Esophagus squamous epithelium (tissue), 5 donors: ENCODE data around the gene ADISSP. TPM values are rescaled to one million over a fixed set of nuclear protein-coding genes. Genes with fewer than 3 reads are reported as not detected.

Source experiments
- DNase-seq: peaks from one replicate; lab custom pipeline; 2025; lab: John Stamatoyannopoulos, UW
- H3K27ac ChIP-seq, 4 donors: fragments of 200-600 bp; sonication (generic); one replicate each; pipeline ENCODE4 v1.5.1; 2016 to 2019; ENCODE audit warnings: mild to moderate bottlenecking in 1 of 4
- H3K27me3 ChIP-seq, 4 donors: fragments of 200-600 bp; sonication (generic); 1 replicate in 3 of 4; 2 replicates in 1 of 4; pipeline versions ENCODE4 v1.5.1 to v1.6.0; 2017 to 2021; ENCODE audit warnings: antibody characterized with exemption in 1 of 4
- H3K36me3 ChIP-seq, 3 donors: fragments of 200-600 bp; sonication (generic); one replicate each; pipeline ENCODE4 v1.5.1; 2016 to 2019
- H3K4me1 ChIP-seq, 3 donors: fragments of 200-600 bp; sonication (generic); one replicate each; pipeline ENCODE4 v1.5.1; 2017 to 2019
- H3K4me3 ChIP-seq, 4 donors: fragments of 200-600 bp; sonication (generic); 1 replicate in 3 of 4; 2 replicates in 1 of 4; pipeline ENCODE4 v1.5.1; 2016 to 2019; ENCODE audit warnings: mild to moderate bottlenecking in 2 of 4, moderate library complexity in 1 of 4
- H3K9me3 ChIP-seq, 3 donors: fragments of 200-600 bp; sonication (generic); one replicate each; pipeline ENCODE4 v1.5.1; 2016 to 2019
- CTCF ChIP-seq, 6 experiments: fragments of 450-650 bp in 4 of 6; fragments of 200-600 bp in 2 of 6; sonication (generic) in 2 of 6; IDR thresholded peaks; one replicate each; pipeline ENCODE4 v1.5.1; 2016 to 2019; ENCODE audit warnings: antibody characterized with exemption in 6 of 6, mild to moderate bottlenecking in 4 of 6, moderate library complexity in 4 of 6
- POLR2A ChIP-seq, 4 donors: fragments of 450-650 bp; IDR thresholded peaks; one replicate each; pipeline ENCODE4 v1.6.1; 2017; ENCODE audit warnings: antibody characterized with exemption in 4 of 4, mild to moderate bottlenecking in 4 of 4, moderate library complexity in 3 of 4
- WGBS, 2 donors: methylation state at CpG; one replicate each; pipeline ENCODE4 v1.1.5; 2018; 5-methylcytosine and 5-hydroxymethylcytosine counted together
- intact Hi-C: fragments of 100-400 bp; cut with DNase I; formaldehyde crosslinking; loops from one replicate; pipeline ENCODE4 v1.15.0; 2022
- total RNA-seq, 4 donors: library from RNA; depleted of rRNA; stranded (reverse); fragments of >200 nt; gene quantifications; one replicate each; pipeline ENCODE4 v1.1.0, GENCODE V29; 2016
- donor health status: DM: yes; HTN: yes; CAD: no.

ADISSP gene
- total RNA-seq, 4 donors from 2014 or later: 13.5 to 24.7 (median 19.8) TPM

GRCh38 chr20:3735768-3736167 is 31.8 kb downstream of the ADISSP start:
- intact Hi-C loops: no loop called here
- no peaks in the 10 kb centered on the region for H3K36me3 ChIP-seq
- H3K27ac ChIP-seq: no peak overlapping the region
- H3K9me3 ChIP-seq: no peaks in the 10 kb centered on the region
- DNase-seq: no peak
- no peak overlapping the region for H3K4me3 ChIP-seq
- H3K4me1 ChIP-seq: peaks cover 3 to 63% (median 10%) of the 10 kb centered on the region in 3 donors
- TF ChIP-seq CTCF (IDR thresholded peaks at IDR 0.05): no peak
- no peak for TF ChIP-seq POLR2A (IDR thresholded peaks at IDR 0.05)
- WGBS, 2 donors: 65 to 82% methylated on average over 3 to 4 of the region's 4 CpGs
- H3K27me3 ChIP-seq: peaks cover 0 to 32% (median 2%) of the 10 kb centered on the region in 4 donors

- H3K4me1 ChIP-seq: peaks cover 3 to 53% (median 10%) of the 10 kb centered on the region in 3 donors
- H3K9me3 ChIP-seq: no peaks in the 10 kb centered on the region
- 55 to 63% methylated on average over 11 to 12 of the region's 12 CpGs for WGBS, 2 donors
- H3K36me3 ChIP-seq: no peaks in the 10 kb centered on the region
- intact Hi-C loops: no loop called here
- peak overlapping the region in 2 of 4 donors; percentile 49 to 64 for H3K4me3 ChIP-seq
- TF ChIP-seq POLR2A (IDR thresholded peaks at IDR 0.05) (no peak), CTCF (IDR thresholded peaks at IDR 0.05) (no peak)
- no peak for DNase-seq
- H3K27me3 ChIP-seq: peaks cover 0 to 43% (median 2%) of the 10 kb centered on the region in 4 donors
- peak overlapping the region in 3 of 4 donors; percentile 65 to 83 (median 70) for H3K27ac ChIP-seq
Observed at GRCh38 chr20:3734111-3734843, 33.3 kb downstream of the ADISSP start.

GRCh38 chr20:3733119-3733995 is 34.2 kb downstream of the ADISSP start:
- Histone ChIP-seq H3K4me1 (peaks cover 4 to 54% (median 10%) of the 10 kb centered on the region in 3 donors), H3K27ac (peak overlapping the region; percentile 35 to 83 (median 68)), H3K9me3 (no peaks in the 10 kb centered on the region), H3K4me3 (peak overlapping the region; percentile 12 to 64 (median 46)), H3K36me3 (no peaks in the 10 kb centered on the region), H3K27me3 (peaks cover 0 to 51% (median 2%) of the 10 kb centered on the region in 4 donors)
- TF ChIP-seq POLR2A (IDR thresholded peaks at IDR 0.05): no peak
- TF ChIP-seq CTCF (IDR thresholded peaks at IDR 0.05): no peak
- 86 to 94% methylated on average over 6 to 9 of the region's 20 CpGs for WGBS, 2 donors
- no peak for DNase-seq
- intact Hi-C loops: no loop called here

- intact Hi-C loops: no loop called here
- H3K27ac ChIP-seq: peak within 1 kb of the TSS; percentile 35 to 83 (median 68)
- WGBS, 2 donors: 0% methylated on average over 2 to 6 of the region's 67 CpGs
Observed at GRCh38 chr20:3732327-3733118, 35.0 kb downstream of the ADISSP start, which contains the start of gene HSPA12B. TSS of gene HSPA12B (plus strand) at chr20:3732685. CDS start at chr20:3738675, 5,990 bp downstream.

More at GRCh38 chr20:3732327-3733118, 35.0 kb downstream of the ADISSP start, which contains the start of gene HSPA12B:
- no peak for DNase-seq
- H3K27me3 ChIP-seq: peaks cover 0 to 59% (median 2%) of the 10 kb centered on the region in 4 donors
- peaks cover 10 to 55% (median 16%) of the 10 kb centered on the region in 3 donors for H3K4me1 ChIP-seq
- H3K4me3 ChIP-seq: peak within 1 kb of the TSS; percentile 12 to 64 (median 46)
- TF ChIP-seq CTCF (IDR thresholded peaks at IDR 0.05): no peak
- no peak for TF ChIP-seq POLR2A (IDR thresholded peaks at IDR 0.05)
- H3K9me3 ChIP-seq: no peaks in the 10 kb centered on the region
- no peaks in the 10 kb centered on the region for H3K36me3 ChIP-seq
